Activated naive CD8-positive, alpha-beta T cell treated with anti-CD3 and anti-CD28 coated beads, Interleukin-2, amount 10 ng/mL, durations not matched to agents 7 days and 5 days (primary cell): ENCODE results near the gene LPCAT2. TPM values are rescaled to one million over a fixed set of nuclear protein-coding genes. Genes with fewer than 3 reads are reported as not detected.

Source experiments
- ATAC-seq: fragments of 150-1000 bp; cut with Tn5 transposase; one replicate; pipeline ENCODE4 v1.10.0; 2021; ENCODE audit warnings: low read depth, moderate library complexity
- POLR2A ChIA-PET: fragments of 350-600 bp; sonication (Branson Sonifier 250); formaldehyde crosslinking; loops from one replicate; lab custom pipeline; 2021; ENCODE audit warnings: antibody characterized with exemption; lab: Charles Lee
- DNase-seq: peaks from one replicate; pipeline ENCODE4 v3.0.0; 2021
- H3K27ac Mint-ChIP-seq: one replicate; pipeline ENCODE4 v1.8.0; 2022; ENCODE audit warnings: mild to moderate bottlenecking, mixed read lengths
- H3K27me3 Mint-ChIP-seq: one replicate; pipeline ENCODE4 v1.8.0; 2022; ENCODE audit warnings: mild to moderate bottlenecking, moderate library complexity, mixed read lengths
- H3K36me3 Mint-ChIP-seq: one replicate; pipeline ENCODE4 v1.8.0; 2021; ENCODE audit warnings: mild to moderate bottlenecking, mixed read lengths
- H3K4me1 Mint-ChIP-seq: one replicate; pipeline ENCODE4 v1.8.0; 2021; ENCODE audit warnings: mixed read lengths
- H3K4me3 Mint-ChIP-seq: one replicate; pipeline ENCODE4 v1.8.0; 2022; ENCODE audit warnings: mild to moderate bottlenecking, moderate library complexity, mixed read lengths
- H3K9me3 Mint-ChIP-seq: one replicate; pipeline ENCODE4 v1.8.0; 2021; ENCODE audit warnings: mixed read lengths
- total RNA-seq, 2 experiments: library from RNA; stranded (reverse); gene quantifications; one replicate each; pipeline ENCODE4 v1.2.3, GENCODE V29; 2021

LPCAT2 gene
- total RNA-seq, 2 experiments from 2014 or later = 0.30 to 1.4 TPM

DNA sequence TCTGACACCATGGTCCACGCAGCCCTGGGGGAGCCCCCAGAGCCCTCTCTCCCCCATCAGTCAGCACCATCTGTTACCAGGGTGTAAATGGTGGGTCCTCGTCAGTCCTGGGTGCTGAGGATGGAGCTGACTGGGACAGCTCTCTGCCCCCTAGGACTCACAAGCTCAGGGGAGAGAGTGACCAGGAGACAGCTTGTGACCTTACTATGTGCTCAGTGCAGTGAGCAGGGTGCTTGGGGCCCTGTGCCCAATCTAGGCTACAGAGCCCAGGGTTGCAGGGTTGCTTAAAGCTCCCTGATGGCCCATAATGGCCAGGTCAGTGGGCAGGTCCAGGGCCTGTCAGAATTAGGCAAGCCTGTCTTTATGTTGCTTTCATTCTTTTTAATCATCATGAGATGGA is 18.6 kb upstream of the LPCAT2 start:
- Mint-ChIP-seq H3K27me3 (no peaks in the 10 kb centered on the region), H3K4me1 (no peaks in the 10 kb centered on the region), H3K36me3 (no peaks in the 10 kb centered on the region), H3K27ac (no peak overlapping the region), H3K4me3 (no peak overlapping the region), H3K9me3 (no peaks in the 10 kb centered on the region)
- no peak for ATAC-seq
- no peak for DNase-seq
- POLR2A ChIA-PET = no interaction called here

GRCh38 chr16:55491691-55492090 is 17.2 kb upstream of the LPCAT2 start:
- H3K4me1 Mint-ChIP-seq = no peaks in the 10 kb centered on the region
- DNase-seq (no peak), ATAC-seq (no peak)
- H3K27ac Mint-ChIP-seq = no peak overlapping the region
- peaks cover 2% of the 10 kb centered on the region for H3K27me3 Mint-ChIP-seq
- POLR2A ChIA-PET = no interaction called here
- no peaks in the 10 kb centered on the region for H3K36me3 Mint-ChIP-seq
- no peaks in the 10 kb centered on the region for H3K9me3 Mint-ChIP-seq
- no peak overlapping the region for H3K4me3 Mint-ChIP-seq

DNA sequence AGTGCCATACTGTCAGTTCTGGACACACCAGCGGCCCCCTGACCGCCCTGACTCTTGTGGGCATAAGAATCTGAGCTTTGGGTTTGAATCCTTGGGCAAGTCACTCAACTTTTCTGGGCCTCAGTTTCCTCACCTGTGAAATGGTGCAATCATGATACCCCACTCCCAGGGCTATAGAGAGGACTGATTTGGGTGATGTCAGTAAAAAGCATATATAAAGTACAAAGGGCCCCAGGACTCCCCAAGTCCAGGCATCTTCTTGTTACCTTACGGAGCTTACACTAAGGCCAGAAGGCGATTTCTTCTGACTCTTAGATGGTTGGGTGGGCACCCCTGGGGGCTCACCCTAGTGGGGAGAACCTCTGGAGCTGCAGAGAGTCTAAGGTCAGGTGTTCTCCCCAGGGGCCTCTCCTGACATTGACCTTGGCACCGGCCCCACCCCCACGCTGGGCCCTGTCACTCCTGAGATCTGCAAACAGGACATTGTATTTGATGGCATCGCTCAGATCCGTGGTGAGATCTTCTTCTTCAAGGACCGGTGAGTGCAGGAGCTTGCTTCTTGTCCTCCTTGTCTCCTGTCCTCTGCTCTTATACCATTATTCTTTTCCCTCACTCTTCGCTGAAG is 16.0 kb upstream of the LPCAT2 start:
- Mint-ChIP-seq H3K36me3 (no peaks in the 10 kb centered on the region), H3K27ac (no peak overlapping the region), H3K4me3 (no peak overlapping the region), H3K4me1 (peaks cover 3% of the 10 kb centered on the region), H3K27me3 (peaks cover 2% of the 10 kb centered on the region), H3K9me3 (no peaks in the 10 kb centered on the region)
- POLR2A ChIA-PET = no interaction called here
- no peak for ATAC-seq
- DNase-seq = no peak

DNA sequence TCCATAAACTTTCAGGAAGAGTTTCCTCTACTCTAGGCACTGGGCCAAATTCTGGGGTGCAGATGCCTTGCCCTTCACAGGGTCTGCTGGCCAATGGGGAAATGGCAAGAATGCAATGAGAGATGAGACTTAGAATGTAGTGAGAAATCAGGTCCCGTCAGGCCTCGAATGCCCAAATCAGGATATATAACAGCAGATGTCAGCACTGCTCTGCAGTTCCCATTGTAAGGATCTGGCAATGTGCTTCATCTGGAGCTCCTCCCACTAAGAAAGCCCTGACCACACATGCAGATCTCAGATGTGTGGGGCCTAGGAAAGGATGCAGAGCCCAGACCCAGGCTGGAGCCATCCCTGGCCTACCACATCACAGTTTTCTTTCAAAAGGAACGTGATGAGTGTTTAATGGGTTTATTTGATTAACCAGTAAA is 13.9 kb upstream of the LPCAT2 start:
- DNase-seq (no peak), ATAC-seq (no peak)
- Mint-ChIP-seq H3K4me1 (peaks cover 12% of the 10 kb centered on the region), H3K4me3 (no peak overlapping the region), H3K27me3 (peaks cover 4% of the 10 kb centered on the region), H3K9me3 (no peaks in the 10 kb centered on the region), H3K36me3 (no peaks in the 10 kb centered on the region), H3K27ac (no peak overlapping the region)
- POLR2A ChIA-PET = no interaction called here

DNA sequence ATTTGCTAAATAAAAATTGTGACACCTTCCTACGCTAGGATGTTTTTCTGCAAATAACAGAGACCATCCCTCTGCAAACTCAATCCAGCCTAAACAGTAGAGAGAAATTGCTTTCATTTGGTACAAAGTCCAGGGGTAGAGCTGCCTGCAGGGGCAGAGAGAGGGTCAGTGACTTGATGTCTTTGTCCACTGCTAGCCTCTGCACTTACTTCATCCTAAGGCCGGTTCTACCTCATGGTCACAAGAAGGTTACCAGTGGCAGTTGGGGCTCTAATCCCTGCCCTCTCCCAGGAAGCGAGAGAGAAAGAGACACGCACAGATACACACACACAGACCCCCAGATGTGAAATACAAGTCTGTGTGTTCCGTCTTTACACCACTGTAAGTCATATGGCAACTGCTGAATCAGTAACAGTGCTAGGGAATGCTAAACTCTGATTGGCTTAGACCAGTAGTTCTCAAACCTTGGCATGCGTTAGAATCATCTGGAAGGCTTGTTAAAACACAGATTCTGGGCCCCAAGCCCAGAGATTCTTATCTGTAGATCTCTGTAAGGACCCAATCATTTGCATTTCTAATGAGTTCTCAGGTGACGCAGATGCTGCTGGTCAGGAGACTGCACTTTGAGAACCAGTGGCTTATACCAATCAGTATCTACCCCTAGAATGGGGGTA is 13.1 kb upstream of the LPCAT2 start:
- Mint-ChIP-seq H3K27me3 (peaks cover 4% of the 10 kb centered on the region), H3K4me1 (peaks cover 16% of the 10 kb centered on the region), H3K9me3 (no peaks in the 10 kb centered on the region), H3K4me3 (no peak overlapping the region), H3K27ac (no peak overlapping the region), H3K36me3 (no peaks in the 10 kb centered on the region)
- no peak for ATAC-seq
- POLR2A ChIA-PET = no interaction called here
- DNase-seq = no peak

GRCh38 chr16:55496509-55497145 is 12.2 kb upstream of the LPCAT2 start:
- Mint-ChIP-seq H3K4me1 (peaks cover 16% of the 10 kb centered on the region), H3K27me3 (peaks cover 8% of the 10 kb centered on the region), H3K9me3 (no peaks in the 10 kb centered on the region), H3K36me3 (no peaks in the 10 kb centered on the region), H3K27ac (no peak overlapping the region), H3K4me3 (no peak overlapping the region)
- no peak for DNase-seq
- POLR2A ChIA-PET = no interaction called here
- ATAC-seq = no peak

- ATAC-seq (no peak), DNase-seq (no peak)
- Mint-ChIP-seq H3K27ac (no peak overlapping the region), H3K36me3 (no peaks in the 10 kb centered on the region), H3K4me3 (no peak overlapping the region), H3K27me3 (peaks cover 8% of the 10 kb centered on the region), H3K9me3 (no peaks in the 10 kb centered on the region), H3K4me1 (peaks cover 16% of the 10 kb centered on the region)
- POLR2A ChIA-PET = no interaction called here
These were observed 11.3 kb upstream of the LPCAT2 start for GRCh38 chr16:55497558-55497957.

- POLR2A ChIA-PET = no interaction called here
- Mint-ChIP-seq H3K27me3 (peaks cover 8% of the 10 kb centered on the region), H3K4me3 (no peak overlapping the region), H3K9me3 (no peaks in the 10 kb centered on the region), H3K27ac (no peak overlapping the region), H3K36me3 (no peaks in the 10 kb centered on the region), H3K4me1 (peaks cover 16% of the 10 kb centered on the region)
- ATAC-seq (no peak), DNase-seq (no peak)
These were observed 10.8 kb upstream of the LPCAT2 start for GRCh38 chr16:55498101-55498500.

DNA sequence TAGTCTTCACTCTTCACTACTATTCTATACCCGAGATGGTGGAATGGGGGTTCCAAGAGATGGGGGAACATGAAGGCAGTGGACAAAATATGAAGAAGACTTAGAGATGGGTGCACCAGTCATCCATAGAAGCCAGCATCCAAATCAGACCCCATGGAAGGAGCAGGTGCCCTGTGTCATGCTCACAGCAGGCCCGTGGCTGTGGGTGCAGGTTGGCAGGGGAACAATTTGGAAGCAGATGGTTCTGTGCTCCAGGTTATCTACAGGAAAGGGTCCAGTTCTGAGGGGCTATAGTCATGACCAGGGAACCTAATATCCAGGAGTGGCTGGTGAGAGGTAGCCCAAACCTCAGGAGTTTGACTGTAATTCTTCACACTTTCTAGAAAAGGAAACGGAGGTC is 9.6 kb upstream of the LPCAT2 start:
- H3K4me1 Mint-ChIP-seq = peaks cover 16% of the 10 kb centered on the region
- no peaks in the 10 kb centered on the region for H3K36me3 Mint-ChIP-seq
- peaks cover 8% of the 10 kb centered on the region for H3K27me3 Mint-ChIP-seq
- DNase-seq (no peak), ATAC-seq (no peak)
- POLR2A ChIA-PET = no interaction called here
- no peak overlapping the region for H3K4me3 Mint-ChIP-seq
- H3K27ac Mint-ChIP-seq = no peak overlapping the region
- H3K9me3 Mint-ChIP-seq = no peaks in the 10 kb centered on the region

GRCh38 chr16:55499951-55500529 is 8.8 kb upstream of the LPCAT2 start:
- POLR2A ChIA-PET = interaction anchor here (0.7 kb wide), 1 partner anchor 92 kb away, joined by 3 read pairs; no protein-coding TSS in a partner anchor
- ATAC-seq (peak; percentile 56), DNase-seq (no peak)
- Mint-ChIP-seq H3K27ac (no peak overlapping the region), H3K4me1 (peaks cover 16% of the 10 kb centered on the region), H3K4me3 (no peak overlapping the region), H3K27me3 (peaks cover 8% of the 10 kb centered on the region), H3K9me3 (no peaks in the 10 kb centered on the region), H3K36me3 (no peaks in the 10 kb centered on the region)

GRCh38 chr16:55500530-55501011 is 8.3 kb upstream of the LPCAT2 start:
- DNase-seq (no peak), ATAC-seq (no peak)
- Mint-ChIP-seq H3K9me3 (no peaks in the 10 kb centered on the region), H3K36me3 (no peaks in the 10 kb centered on the region), H3K27ac (no peak overlapping the region), H3K4me3 (no peak overlapping the region), H3K27me3 (peaks cover 8% of the 10 kb centered on the region), H3K4me1 (peaks cover 16% of the 10 kb centered on the region)
- POLR2A ChIA-PET = interaction anchor here (0.7 kb wide), 1 partner anchor 92 kb away, joined by 3 read pairs; no protein-coding TSS in a partner anchor

GRCh38 chr16:55501549-55502322 is 7.1 kb upstream of the LPCAT2 start:
- H3K27ac Mint-ChIP-seq = no peak overlapping the region
- DNase-seq (no peak), ATAC-seq (no peak)
- no peak overlapping the region for H3K4me3 Mint-ChIP-seq
- no peaks in the 10 kb centered on the region for H3K9me3 Mint-ChIP-seq
- peaks cover 16% of the 10 kb centered on the region for H3K4me1 Mint-ChIP-seq
- H3K27me3 Mint-ChIP-seq = peaks cover 6% of the 10 kb centered on the region
- no peaks in the 10 kb centered on the region for H3K36me3 Mint-ChIP-seq
- POLR2A ChIA-PET = no interaction called here

- no peak overlapping the region for H3K4me3 Mint-ChIP-seq
- H3K4me1 Mint-ChIP-seq = peaks cover 13% of the 10 kb centered on the region
- peaks cover 10% of the 10 kb centered on the region for H3K27me3 Mint-ChIP-seq
- DNase-seq (no peak), ATAC-seq (no peak)
- no peak overlapping the region for H3K27ac Mint-ChIP-seq
- POLR2A ChIA-PET = no interaction called here
- no peaks in the 10 kb centered on the region for H3K9me3 Mint-ChIP-seq
- H3K36me3 Mint-ChIP-seq = no peaks in the 10 kb centered on the region
These were observed 6.0 kb upstream of the LPCAT2 start for GRCh38 chr16:55502801-55503366.
